OCI-LY1 (cell line): Measurements from ENCODE around the gene MECP2.

ENCODE experiments used
- EZH2 ChIP-seq: fragments of 200-600 bp; sonication (generic), shearing (Covaris generic); IDR thresholded peaks from 2 replicates; pipeline ENCODE4 v1.8.0; 2017; ENCODE audit warnings: borderline replicate concordance, mixed run types, mild to moderate bottlenecking, antibody characterized with exemption, low read length, moderate library complexity, mixed read lengths
- TF ChIP-seq, protein P1 (sequence below): fragments of 200-600 bp; sonication (generic), shearing (Covaris generic); IDR thresholded peaks from 2 replicates; pipeline ENCODE4 v1.5.1; 2017; ENCODE audit warnings: mild to moderate bottlenecking, antibody characterized with exemption, low read length, moderate library complexity, mixed read lengths

GRCh38 chrX:154091678-154092077 lies 5.8 kb downstream of the MECP2 start:
- TF ChIP-seq, protein P1, sequence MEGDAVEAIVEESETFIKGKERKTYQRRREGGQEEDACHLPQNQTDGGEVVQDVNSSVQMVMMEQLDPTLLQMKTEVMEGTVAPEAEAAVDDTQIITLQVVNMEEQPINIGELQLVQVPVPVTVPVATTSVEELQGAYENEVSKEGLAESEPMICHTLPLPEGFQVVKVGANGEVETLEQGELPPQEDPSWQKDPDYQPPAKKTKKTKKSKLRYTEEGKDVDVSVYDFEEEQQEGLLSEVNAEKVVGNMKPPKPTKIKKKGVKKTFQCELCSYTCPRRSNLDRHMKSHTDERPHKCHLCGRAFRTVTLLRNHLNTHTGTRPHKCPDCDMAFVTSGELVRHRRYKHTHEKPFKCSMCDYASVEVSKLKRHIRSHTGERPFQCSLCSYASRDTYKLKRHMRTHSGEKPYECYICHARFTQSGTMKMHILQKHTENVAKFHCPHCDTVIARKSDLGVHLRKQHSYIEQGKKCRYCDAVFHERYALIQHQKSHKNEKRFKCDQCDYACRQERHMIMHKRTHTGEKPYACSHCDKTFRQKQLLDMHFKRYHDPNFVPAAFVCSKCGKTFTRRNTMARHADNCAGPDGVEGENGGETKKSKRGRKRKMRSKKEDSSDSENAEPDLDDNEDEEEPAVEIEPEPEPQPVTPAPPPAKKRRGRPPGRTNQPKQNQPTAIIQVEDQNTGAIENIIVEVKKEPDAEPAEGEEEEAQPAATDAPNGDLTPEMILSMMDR, result no peak
- no peak for TF ChIP-seq EZH2
